Cardiac fibroblast (primary cell): ENCODE measurements around the gene CD300LG.

Experiments
- DNase-seq, 2 donors: peaks; one replicate each; pipeline versions ENCODE4 v3.0.0 to v3.0.0-alpha.2; 2010; ENCODE audit warnings: low read depth in 2 of 2
- H3K4me3 ChIP-seq, 2 donors: replicated peaks in 1 of 2; 1 replicate in 1 of 2; 2 replicates in 1 of 2; pipeline ENCODE4 v1.5.1; 2011; ENCODE audit warnings: low read depth in 2 of 2, low read length in 2 of 2, mild to moderate bottlenecking in 2 of 2, moderate library complexity in 1 of 2
- CTCF ChIP-seq: IDR thresholded peaks from one replicate; pipeline ENCODE4 v1.5.1; 2011; ENCODE audit warnings: low read depth, mild to moderate bottlenecking, low read length, inconsistent platforms

Gene CD300LG

DNA sequence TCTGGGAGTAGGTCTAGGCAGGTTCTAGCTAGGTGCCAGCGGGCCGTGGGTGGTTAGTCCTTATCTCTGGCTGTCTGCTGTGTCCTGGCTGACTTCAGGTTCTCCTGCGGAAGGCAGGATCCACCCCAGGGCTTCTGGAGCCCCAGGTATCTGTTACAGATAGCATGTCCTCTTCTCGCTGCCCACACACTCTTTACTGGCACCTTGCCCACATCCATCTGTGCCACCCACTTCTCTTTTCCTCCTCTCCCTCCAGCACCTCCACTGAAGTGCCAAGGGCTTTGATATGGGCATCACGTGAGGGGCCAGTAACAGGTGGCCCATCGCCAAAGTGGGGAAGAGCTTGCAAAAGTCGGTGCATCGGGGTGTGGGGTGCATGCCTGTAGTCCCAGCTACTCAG, 64.9 kb downstream of the CD300LG start:
- DNase-seq: no peak

DNA sequence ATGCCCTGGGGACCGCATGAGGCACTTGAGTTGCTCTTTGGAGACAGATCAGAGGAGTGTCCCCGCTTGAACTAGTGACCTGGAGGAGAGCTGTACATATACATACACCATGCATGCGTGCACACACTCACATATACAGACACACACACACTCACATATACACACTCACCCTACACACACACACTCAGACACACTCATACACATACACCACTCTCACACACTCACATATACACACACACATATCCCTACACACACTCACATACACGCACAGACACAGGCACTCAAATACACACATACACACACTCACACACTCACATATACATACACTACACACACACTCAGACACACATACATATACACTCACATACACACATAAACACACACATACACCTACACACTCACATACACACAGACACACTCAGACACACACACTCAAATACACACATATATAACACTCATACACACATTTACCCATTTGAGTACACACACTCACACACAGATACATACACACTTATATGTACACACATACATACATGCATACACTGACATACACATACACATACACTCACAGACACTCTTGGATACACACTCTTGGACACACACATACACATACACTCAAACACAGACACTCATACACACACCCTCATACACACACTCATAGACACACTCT, 65.8 kb downstream of the CD300LG start:
- H3K4me3 ChIP-seq: no peak overlapping the region
- no peak for DNase-seq
- no peak for TF ChIP-seq CTCF

More for the DNA sequence above, 64.9 kb downstream of the CD300LG start:
- no peak for TF ChIP-seq CTCF
- H3K4me3 ChIP-seq: no peak overlapping the region
